ENCODE results near the gene GASK1A. TPM values are rescaled to one million over a fixed set of nuclear protein-coding genes. Genes with fewer than 3 reads are reported as not detected.

Gene GASK1A
- total RNA-seq, 1 experiment from 2014 or later, result 1.9 TPM

DNA sequence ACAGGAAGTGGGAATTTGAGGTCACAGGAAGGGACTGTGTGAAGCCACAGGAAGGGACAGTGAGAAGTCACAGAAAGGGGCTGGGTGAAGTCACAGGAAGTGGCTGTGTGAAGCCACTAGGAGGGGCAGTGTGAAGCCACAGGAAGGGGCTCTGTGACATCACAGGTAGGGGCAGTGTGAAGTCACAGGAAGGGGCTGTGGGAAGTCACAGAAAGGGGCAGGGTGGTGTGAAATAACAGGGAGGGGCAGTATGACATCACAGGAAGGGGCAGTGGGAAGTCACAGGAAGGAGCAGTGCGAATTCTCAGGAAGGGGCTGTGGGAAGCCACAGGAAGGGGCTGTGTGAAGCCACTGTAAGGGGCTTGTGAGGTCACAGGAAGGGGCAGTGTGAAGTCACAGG, 35.8 kb downstream of the GASK1A start:
- Histone ChIP-seq H3K9ac (ENCODE audit: low read length) (no peak overlapping the region), H3K27me3 (ENCODE audit: low read length) (no peaks in the 10 kb centered on the region), H3K4me2 (ENCODE audit: low read length) (no peak overlapping the region), H4K20me1 (ENCODE audit: low read length) (no peaks in the 10 kb centered on the region), H2AFZ (ENCODE audit: low read length) (no peak overlapping the region), H3F3A (ENCODE audit: low read length, unreplicated experiment) (no peaks in the 10 kb centered on the region), H3K9me3 (ENCODE audit: low read length) (peaks cover 3% of the 10 kb centered on the region; the same call in 1 of the 2 replicates), H3K36me3 (ENCODE audit: low read depth, low read length) (no peaks in the 10 kb centered on the region), H3K79me2 (ENCODE audit: low read length) (no peaks in the 10 kb centered on the region), H3K27ac (ENCODE audit: low read length) (no peak overlapping the region), H3K4me1 (ENCODE audit: insufficient read depth, low read length) (0 out of 2 replicates have a peak, but pooled peaks cover 3% of the 10 kb centered on the region), H3K9me2 (replicated peaks; ENCODE audit: low read length) (no peaks in the 10 kb centered on the region), H3K4me3 (ENCODE audit: low read length) (no peak overlapping the region)
- CTCF ChIA-PET, result no interaction called here
- intact Hi-C loops (cut with micrococcal nuclease), result no loop called here
- DNase-seq, result no peak
- POLR2A ChIA-PET (ENCODE audit: unreplicated experiment), result no interaction called here
- no peak for ATAC-seq
- BruUV-seq (replicated peaks), result no TSS peak
- TF ChIP-seq, protein P1, sequence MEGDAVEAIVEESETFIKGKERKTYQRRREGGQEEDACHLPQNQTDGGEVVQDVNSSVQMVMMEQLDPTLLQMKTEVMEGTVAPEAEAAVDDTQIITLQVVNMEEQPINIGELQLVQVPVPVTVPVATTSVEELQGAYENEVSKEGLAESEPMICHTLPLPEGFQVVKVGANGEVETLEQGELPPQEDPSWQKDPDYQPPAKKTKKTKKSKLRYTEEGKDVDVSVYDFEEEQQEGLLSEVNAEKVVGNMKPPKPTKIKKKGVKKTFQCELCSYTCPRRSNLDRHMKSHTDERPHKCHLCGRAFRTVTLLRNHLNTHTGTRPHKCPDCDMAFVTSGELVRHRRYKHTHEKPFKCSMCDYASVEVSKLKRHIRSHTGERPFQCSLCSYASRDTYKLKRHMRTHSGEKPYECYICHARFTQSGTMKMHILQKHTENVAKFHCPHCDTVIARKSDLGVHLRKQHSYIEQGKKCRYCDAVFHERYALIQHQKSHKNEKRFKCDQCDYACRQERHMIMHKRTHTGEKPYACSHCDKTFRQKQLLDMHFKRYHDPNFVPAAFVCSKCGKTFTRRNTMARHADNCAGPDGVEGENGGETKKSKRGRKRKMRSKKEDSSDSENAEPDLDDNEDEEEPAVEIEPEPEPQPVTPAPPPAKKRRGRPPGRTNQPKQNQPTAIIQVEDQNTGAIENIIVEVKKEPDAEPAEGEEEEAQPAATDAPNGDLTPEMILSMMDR (conservative IDR thresholded peaks at IDR 0.05; ENCODE audit: low read depth, low read length), result no peak
- TF ChIP-seq EZH2phosphoT487 (IDR thresholded peaks at IDR 0.05; ENCODE audit: borderline replicate concordance, low read length), result no peak
- no peak for TF ChIP-seq EZH2 (IDR thresholded peaks at IDR 0.05; ENCODE audit: low read length, unreplicated experiment)

DNA sequence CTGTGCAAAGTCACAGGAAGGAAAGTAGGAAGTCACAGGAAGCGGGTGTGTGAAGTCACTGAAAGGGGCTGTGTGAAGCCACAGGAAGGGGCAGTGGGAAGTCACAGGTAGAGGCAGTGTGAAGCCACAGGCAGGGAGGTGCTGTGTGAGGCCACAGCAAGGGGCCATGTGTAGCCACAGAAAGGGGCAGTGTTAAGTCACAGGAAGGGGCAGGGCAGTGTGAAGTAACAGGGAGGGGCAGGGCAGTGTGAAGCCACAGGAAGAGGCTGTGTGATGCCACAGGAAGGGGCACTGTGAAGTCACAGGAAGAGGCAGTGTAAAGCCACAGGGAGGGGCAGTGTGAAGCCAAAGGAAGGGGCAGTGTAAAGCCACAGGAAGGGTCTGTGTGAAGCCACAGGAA, 36.5 kb downstream of the GASK1A start:
- Histone ChIP-seq H3K4me3 (ENCODE audit: low read length) (no peak overlapping the region), H3K9ac (ENCODE audit: low read length) (no peak overlapping the region), H4K20me1 (ENCODE audit: low read length) (no peaks in the 10 kb centered on the region), H3K79me2 (ENCODE audit: low read length) (no peaks in the 10 kb centered on the region), H3K9me3 (ENCODE audit: low read length) (peaks cover 3% of the 10 kb centered on the region; the same call in 1 of the 2 replicates), H3K4me1 (ENCODE audit: insufficient read depth, low read length) (0 out of 2 replicates have a peak, but pooled peaks cover 3% of the 10 kb centered on the region), H3F3A (ENCODE audit: low read length, unreplicated experiment) (no peaks in the 10 kb centered on the region), H3K9me2 (replicated peaks; ENCODE audit: low read length) (no peaks in the 10 kb centered on the region), H3K27ac (ENCODE audit: low read length) (no peak overlapping the region), H2AFZ (ENCODE audit: low read length) (no peak overlapping the region), H3K4me2 (ENCODE audit: low read length) (no peak overlapping the region), H3K36me3 (ENCODE audit: low read depth, low read length) (no peaks in the 10 kb centered on the region), H3K27me3 (ENCODE audit: low read length) (no peaks in the 10 kb centered on the region)
- BruUV-seq (replicated peaks), result no TSS peak
- CTCF ChIA-PET, result no interaction called here
- DNase-seq (no peak), ATAC-seq (no peak)
- intact Hi-C loops (cut with micrococcal nuclease), result no loop called here
- TF ChIP-seq, protein P1 (conservative IDR thresholded peaks at IDR 0.05; ENCODE audit: low read depth, low read length), result no peak
- no peak for TF ChIP-seq EZH2 (IDR thresholded peaks at IDR 0.05; ENCODE audit: low read length, unreplicated experiment)
- TF ChIP-seq EZH2phosphoT487 (IDR thresholded peaks at IDR 0.05; ENCODE audit: borderline replicate concordance, low read length), result no peak
- POLR2A ChIA-PET (ENCODE audit: unreplicated experiment), result no interaction called here

DNA sequence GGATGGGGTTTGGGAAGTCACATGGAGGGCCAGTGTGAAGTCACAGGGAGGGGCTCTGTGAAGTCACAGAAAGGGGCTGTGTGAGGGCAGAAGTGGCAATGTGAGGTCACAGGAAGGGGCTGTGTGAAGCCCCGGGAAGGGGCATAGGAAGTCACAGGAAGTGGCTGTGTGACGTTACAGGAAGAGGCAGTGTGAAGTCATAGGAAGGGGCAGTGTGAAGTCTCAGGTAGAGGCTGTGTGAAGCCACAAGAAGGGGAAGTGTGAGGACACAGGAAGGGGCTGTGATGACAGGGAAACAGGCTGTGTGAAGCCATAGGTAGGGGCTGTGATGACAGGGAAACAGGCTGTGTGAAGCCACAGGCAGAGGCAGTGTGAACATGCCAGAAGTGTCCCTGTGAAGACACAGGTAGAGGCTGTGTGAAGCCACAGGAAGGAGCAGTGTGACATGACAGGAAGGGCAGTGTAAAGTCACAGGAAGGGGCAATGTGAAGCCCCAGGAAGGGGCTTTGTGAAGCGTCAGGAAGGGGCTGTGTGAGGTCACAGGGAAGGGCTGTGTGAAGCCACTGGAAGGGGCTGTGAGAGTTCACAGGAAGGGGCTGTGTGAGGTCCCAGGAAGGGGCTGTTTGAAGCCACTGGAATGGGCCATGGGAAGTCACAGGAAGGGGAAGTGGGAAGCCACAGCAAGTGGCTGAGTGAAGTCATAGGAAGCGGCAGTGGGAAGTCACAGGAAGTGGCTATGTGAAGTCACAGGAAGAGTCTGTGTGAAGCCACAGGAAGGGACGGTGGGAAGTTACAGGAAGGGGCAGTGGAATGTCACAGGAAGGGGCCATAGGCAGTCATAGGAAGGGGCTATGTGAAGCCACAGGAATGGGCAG, 37.1 kb downstream of the GASK1A start:
- Histone ChIP-seq H3K4me1 (ENCODE audit: insufficient read depth, low read length) (0 out of 2 replicates have a peak, but pooled peaks cover 3% of the 10 kb centered on the region), H3K9me2 (replicated peaks; ENCODE audit: low read length) (no peaks in the 10 kb centered on the region), H3K36me3 (ENCODE audit: low read depth, low read length) (no peaks in the 10 kb centered on the region), H3F3A (ENCODE audit: low read length, unreplicated experiment) (no peaks in the 10 kb centered on the region), H3K4me3 (ENCODE audit: low read length) (no peak overlapping the region), H3K27ac (ENCODE audit: low read length) (no peak overlapping the region), H4K20me1 (ENCODE audit: low read length) (no peaks in the 10 kb centered on the region), H2AFZ (ENCODE audit: low read length) (no peak overlapping the region), H3K27me3 (ENCODE audit: low read length) (no peaks in the 10 kb centered on the region), H3K9me3 (ENCODE audit: low read length) (peaks cover 3% of the 10 kb centered on the region; the same call in 1 of the 2 replicates), H3K9ac (ENCODE audit: low read length) (no peak overlapping the region), H3K4me2 (ENCODE audit: low read length) (no peak overlapping the region), H3K79me2 (ENCODE audit: low read length) (no peaks in the 10 kb centered on the region)
- TF ChIP-seq, protein P1 (conservative IDR thresholded peaks at IDR 0.05; ENCODE audit: low read depth, low read length), result no peak
- no peak for TF ChIP-seq EZH2 (IDR thresholded peaks at IDR 0.05; ENCODE audit: low read length, unreplicated experiment)
- CTCF ChIA-PET, result no interaction called here
- POLR2A ChIA-PET (ENCODE audit: unreplicated experiment), result no interaction called here
- intact Hi-C loops (cut with micrococcal nuclease), result no loop called here
- BruUV-seq (replicated peaks), result no TSS peak
- DNase-seq, result no peak
- ATAC-seq, result no peak
